Endothelial cell of umbilical vein (primary cell): ENCODE measurements around the gene REEP5. TPM values are rescaled to one million over a fixed set of nuclear protein-coding genes. Genes with fewer than 3 reads are reported as not detected.

Source experiments
- BruUV-seq: library from RNA; stranded (reverse); fragments of 400-500 nt; replicated peaks from 2 replicates; lab custom pipeline; 2021; lab: Mats Ljungman, UMichigan
- CTCF ChIA-PET: fragments of 300-600, 350-600 bp; sonication (Branson Sonifier 250); formaldehyde crosslinking; loops from one replicate; lab custom pipeline; 2021; ENCODE audit warnings: antibody characterized with exemption, inconsistent platforms; lab: Charles Lee
- POLR2A ChIA-PET: fragments of 300-600, 350-600 bp; sonication (Branson Sonifier 250); formaldehyde crosslinking; loops from one replicate; lab custom pipeline; 2021; ENCODE audit warnings: antibody characterized with exemption, inconsistent platforms; lab: Charles Lee
- DNase-seq: peaks from one replicate; pipeline ENCODE4 v3.0.0-alpha.2; 2011; ENCODE audit warnings: low read depth, low spot score
- FAIRE-seq: peaks from 2 replicates; lab custom pipeline; 2011; peaks lifted over from hg19 to GRCh38; lab: Jason Lieb, UNC
- H2AFZ ChIP-seq: 2 replicates; pipeline ENCODE4 v1.6.0; 2012; ENCODE audit warnings: low read depth, low read length, control low read depth, inconsistent platforms
- H3K27ac ChIP-seq: 2 replicates; pipeline ENCODE4 v1.5.1; 2011; ENCODE audit warnings: low read depth, mild to moderate bottlenecking, control low read depth, low read length, moderate library complexity; ENCODE audit not compliant: insufficient read depth
- H3K27me3 ChIP-seq, 2 experiments: 2 replicates each; pipeline versions ENCODE4 v1.6.0 to v1.6.1; 2011; ENCODE audit warnings: low read length in 2 of 2, mixed read lengths in 1 of 2; ENCODE audit not compliant: control insufficient read depth in 2 of 2, insufficient read depth in 2 of 2
- H3K36me3 ChIP-seq, 2 experiments: 2 replicates in 1 of 2; 3 replicates in 1 of 2; pipeline ENCODE4 v1.5.1; 2011; ENCODE audit warnings: low read length in 2 of 2, mild to moderate bottlenecking in 1 of 2, moderate library complexity in 1 of 2; ENCODE audit not compliant: control insufficient read depth in 2 of 2, insufficient read depth in 2 of 2; ENCODE audit errors: extremely low read depth in 1 of 2
- H3K4me1 ChIP-seq: 3 replicates; pipeline ENCODE4 v1.5.1; 2011; ENCODE audit warnings: mild to moderate bottlenecking, low read length; ENCODE audit not compliant: control insufficient read depth, insufficient read depth; ENCODE audit errors: extremely low read depth
- H3K4me2 ChIP-seq: 2 replicates; pipeline ENCODE4 v1.6.1; 2011; ENCODE audit warnings: low read length, control low read depth, mixed read lengths; ENCODE audit not compliant: insufficient read depth
- H3K4me3 ChIP-seq, 3 experiments: fragments of 200-600 bp in 1 of 3; sonication (generic), shearing (Covaris generic) in 1 of 3; replicated peaks in 1 of 3; 2 replicates each; pipeline ENCODE4 v1.5.1; 2011 to 2016; ENCODE audit warnings: control low read depth in 3 of 3, low read length in 3 of 3, mild to moderate bottlenecking in 2 of 3, inconsistent platforms in 1 of 3, low read depth in 1 of 3, moderate library complexity in 1 of 3; ENCODE audit not compliant: insufficient read depth in 1 of 3
- H3K79me2 ChIP-seq: 2 replicates; pipeline ENCODE4 v1.6.0; 2012; ENCODE audit warnings: low read length, inconsistent platforms; ENCODE audit not compliant: control insufficient read depth, insufficient read depth
- H3K9ac ChIP-seq: replicated peaks from 2 replicates; pipeline ENCODE3; 2011; ENCODE audit warnings: low read length, control low read depth; ENCODE audit not compliant: insufficient read depth; ENCODE audit errors: extremely low read depth
- H3K9me1 ChIP-seq: replicated peaks from 3 replicates; pipeline ENCODE4 v1.6.0; 2011; ENCODE audit warnings: mild to moderate bottlenecking, low read length; ENCODE audit not compliant: control insufficient read depth, insufficient read depth; ENCODE audit errors: extremely low read depth
- H3K9me3 ChIP-seq: replicated peaks from 2 replicates; pipeline ENCODE4 v1.5.1; 2012; ENCODE audit warnings: low read length, inconsistent platforms; ENCODE audit not compliant: control insufficient read depth, insufficient read depth
- H4K20me1 ChIP-seq: replicated peaks from 2 replicates; pipeline ENCODE3; 2011; ENCODE audit warnings: mild to moderate bottlenecking, low read length; ENCODE audit not compliant: control insufficient read depth, insufficient read depth; ENCODE audit errors: extremely low read depth
- EZH2 ChIP-seq: IDR thresholded peaks from 2 replicates; pipeline ENCODE4 v1.6.1; 2012; ENCODE audit warnings: borderline replicate concordance, low read depth, mild to moderate bottlenecking, moderate library complexity, low read length, inconsistent platforms; ENCODE audit not compliant: severe bottlenecking
- FOS ChIP-seq: IDR thresholded peaks from 2 replicates; pipeline ENCODE4 v1.6.1; 2011; ENCODE audit warnings: mild to moderate bottlenecking, low read length, moderate library complexity, borderline replicate concordance; ENCODE audit not compliant: insufficient read depth
- GATA2 ChIP-seq: IDR thresholded peaks from 2 replicates; pipeline ENCODE4 v1.7.0; 2011; ENCODE audit warnings: low read depth, mild to moderate bottlenecking, moderate library complexity, mixed read lengths, low read length; ENCODE audit not compliant: insufficient read length, insufficient read depth
- JUN ChIP-seq: IDR thresholded peaks from 2 replicates; pipeline ENCODE4 v1.6.1; 2011; ENCODE audit warnings: borderline replicate concordance, low read depth; ENCODE audit not compliant: insufficient read length, insufficient read depth
- MAX ChIP-seq: IDR thresholded peaks from 2 replicates; pipeline ENCODE4 v1.6.1; 2011; ENCODE audit not compliant: insufficient read depth, insufficient read length
- MYC ChIP-seq: IDR thresholded peaks from one replicate; pipeline ENCODE4 v1.6.1; 2011; ENCODE audit warnings: mild to moderate bottlenecking, low read depth, low read length
- POLR2A ChIP-seq: IDR thresholded peaks from 2 replicates; pipeline ENCODE4 v1.6.1; 2012; ENCODE audit warnings: low read depth, mild to moderate bottlenecking, control low read depth, low read length
- POLR2AphosphoS5 ChIP-seq: IDR thresholded peaks from 2 replicates; pipeline ENCODE4 v1.6.1; 2012; ENCODE audit warnings: low read depth, mild to moderate bottlenecking, control low read depth, low read length, moderate library complexity; ENCODE audit not compliant: insufficient read depth
- dilution Hi-C: fragments of 300-500 bp; cut with MboI; formaldehyde crosslinking; loops from one replicate; pipeline ENCODE4 v1.15.0; 2019; ENCODE audit warnings: low sequenced_read_pairs; ENCODE audit not compliant: extremely low pct_ligation_motif_present
- intact Hi-C: fragments of 100-400 bp; cut with micrococcal nuclease; formaldehyde crosslinking; loops from one replicate; pipeline ENCODE4 v1.10.0; 2022
- polyA plus RNA-seq, 4 experiments: library from polyadenylated mRNA; depleted of rRNA in 3 of 4; stranded (reverse) in 3 of 4; unstranded in 1 of 4; fragments of >200 nt; gene quantifications; 2 replicates each; pipeline versions ENCODE4 v1.2.1 to v1.2.3, GENCODE V29; 2011 to 2012; ENCODE audit warnings: missing spikeins in 1 of 4
- total RNA-seq: library from RNA; stranded (reverse); gene quantifications from 2 replicates; pipeline ENCODE4 v1.2.3, GENCODE V29; 2021
- TF ChIP-seq, protein P1 (sequence below), 2 donors: IDR thresholded peaks; 1 replicate in 1 of 2; 2 replicates in 1 of 2; pipeline ENCODE4 v1.5.1; 2011; ENCODE audit warnings: low read length in 2 of 2, mild to moderate bottlenecking in 2 of 2, moderate library complexity in 2 of 2, control low read depth in 1 of 2, inconsistent platforms in 1 of 2, low read depth in 1 of 2; ENCODE audit not compliant: insufficient read depth in 1 of 2; ENCODE audit errors: extremely low read depth in 1 of 2

The REEP5 gene
- total and polyA plus RNA-seq, 2 donors (not counting 3 experiments of a cell fraction or from before 2014, with no cell fraction given), result 98.0 to 163 TPM

DNA sequence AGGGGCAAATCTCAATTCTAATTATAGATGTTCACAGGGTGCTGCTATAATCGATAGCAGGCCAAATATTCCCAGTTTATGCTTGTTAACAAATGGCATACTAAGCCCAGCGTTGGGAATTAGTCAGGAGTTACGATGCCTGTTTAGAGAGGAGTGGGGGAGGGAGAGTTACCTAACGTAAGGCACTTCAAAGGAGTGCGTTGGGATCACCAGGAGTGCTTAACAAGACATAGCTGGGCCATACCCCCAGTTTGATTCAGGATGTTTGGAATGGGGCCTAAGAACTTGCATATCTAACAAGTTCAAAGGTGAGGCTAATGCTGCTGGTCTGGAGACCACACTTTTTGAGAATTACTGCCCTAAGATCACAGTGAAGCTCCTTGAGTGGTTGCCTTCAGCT is 75.5 kb downstream of the REEP5 start:
- no peak overlapping the region for H3K4me2 ChIP-seq
- CTCF ChIA-PET, result no interaction called here
- no peaks in the 10 kb centered on the region for H3K36me3 ChIP-seq
- FAIRE-seq (no peak), DNase-seq (no peak)
- no peaks in the 10 kb centered on the region for H3K9me3 ChIP-seq
- no peaks in the 10 kb centered on the region for H3K27me3 ChIP-seq
- no peaks in the 10 kb centered on the region for H3K4me1 ChIP-seq
- H4K20me1 ChIP-seq, result no peaks in the 10 kb centered on the region
- H3K27ac ChIP-seq, result no peak overlapping the region
- dilution Hi-C loops (no loop called here), intact Hi-C loops (no loop called here)
- no peaks in the 10 kb centered on the region for H3K79me2 ChIP-seq
- POLR2A ChIA-PET, result no interaction called here
- no peak for TF ChIP-seq MYC
- TF ChIP-seq EZH2, result no peak
- TF ChIP-seq FOS, result no peak
- no peak for TF ChIP-seq POLR2A
- TF ChIP-seq MAX, result no peak
- TF ChIP-seq, protein P1, sequence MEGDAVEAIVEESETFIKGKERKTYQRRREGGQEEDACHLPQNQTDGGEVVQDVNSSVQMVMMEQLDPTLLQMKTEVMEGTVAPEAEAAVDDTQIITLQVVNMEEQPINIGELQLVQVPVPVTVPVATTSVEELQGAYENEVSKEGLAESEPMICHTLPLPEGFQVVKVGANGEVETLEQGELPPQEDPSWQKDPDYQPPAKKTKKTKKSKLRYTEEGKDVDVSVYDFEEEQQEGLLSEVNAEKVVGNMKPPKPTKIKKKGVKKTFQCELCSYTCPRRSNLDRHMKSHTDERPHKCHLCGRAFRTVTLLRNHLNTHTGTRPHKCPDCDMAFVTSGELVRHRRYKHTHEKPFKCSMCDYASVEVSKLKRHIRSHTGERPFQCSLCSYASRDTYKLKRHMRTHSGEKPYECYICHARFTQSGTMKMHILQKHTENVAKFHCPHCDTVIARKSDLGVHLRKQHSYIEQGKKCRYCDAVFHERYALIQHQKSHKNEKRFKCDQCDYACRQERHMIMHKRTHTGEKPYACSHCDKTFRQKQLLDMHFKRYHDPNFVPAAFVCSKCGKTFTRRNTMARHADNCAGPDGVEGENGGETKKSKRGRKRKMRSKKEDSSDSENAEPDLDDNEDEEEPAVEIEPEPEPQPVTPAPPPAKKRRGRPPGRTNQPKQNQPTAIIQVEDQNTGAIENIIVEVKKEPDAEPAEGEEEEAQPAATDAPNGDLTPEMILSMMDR (IDR thresholded peaks at IDR 0.05; ENCODE audit: extremely low read depth in 1 of 2, insufficient read depth in 1 of 2, low read depth in 1 of 2, low read length in 2 of 2), result no peak
- TF ChIP-seq GATA2, result no peak
- no peak for TF ChIP-seq JUN
- no peak for TF ChIP-seq POLR2AphosphoS5
- H3K9ac ChIP-seq, result no peak overlapping the region
- H3K4me3 ChIP-seq, result no peak overlapping the region
- H2AFZ ChIP-seq, result no peak overlapping the region
- no peaks in the 10 kb centered on the region for H3K9me1 ChIP-seq
- no TSS peak for BruUV-seq
